ENCODE data around the gene SOHLH1. TPM values are rescaled to one million over a fixed set of nuclear protein-coding genes. Genes with fewer than 3 reads are reported as not detected.

Gene SOHLH1
- total and polyA plus RNA-seq, 3 donors from 2014 or later: 18.4 to 32.7 (median 18.7) TPM

- Histone ChIP-seq H3K27me3 (no peaks in the 10 kb centered on the region), H3K9me3 (no peaks in the 10 kb centered on the region), H3K27ac (no peak overlapping the region), H3K4me3 (no peak overlapping the region), H3K36me3 (ENCODE audit: low read depth, missing control alignments) (no peaks in the 10 kb centered on the region), H3K4me1 (no peaks in the 10 kb centered on the region)
- 88% methylated on average over 12 of the region's 12 CpGs; no CpG with 5 or more reads in 1 of the 2 donors for WGBS, 2 donors
- no peak for DNase-seq
- intact Hi-C loops (cut with DNase I; ENCODE audit: low total_unique reads): no loop called here
- TF ChIP-seq POLR2A (IDR thresholded peaks at IDR 0.05): no peak
- no peak for TF ChIP-seq CTCF (IDR thresholded peaks at IDR 0.05)
Measured at GRCh38 chr9:135695642-135696041, 3.6 kb downstream of the SOHLH1 start.

DNA sequence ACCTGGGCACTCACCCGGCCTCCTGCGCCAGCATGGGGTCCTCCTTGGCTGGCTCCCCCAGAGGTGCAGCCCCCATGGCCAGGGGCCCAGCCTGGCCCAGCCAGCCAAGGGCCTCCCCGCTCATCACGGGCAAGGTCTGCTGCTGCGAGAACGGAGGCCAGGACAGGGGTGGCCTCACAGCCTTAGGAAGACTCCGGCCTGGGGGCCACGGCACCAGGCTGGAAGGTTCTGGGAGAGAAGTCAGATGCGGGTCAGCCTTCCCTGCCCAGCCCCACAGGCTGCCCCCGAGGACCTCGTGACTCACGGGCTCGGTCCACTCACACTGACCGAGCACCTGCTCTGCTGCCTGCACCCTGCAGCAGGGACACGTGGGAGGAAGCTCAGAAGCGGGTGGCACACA lies 4.2 kb downstream of the SOHLH1 start:
- no peaks in the 10 kb centered on the region for H3K36me3 ChIP-seq (ENCODE audit: low read depth, missing control alignments)
- H3K9me3 ChIP-seq: no peaks in the 10 kb centered on the region
- no peaks in the 10 kb centered on the region for H3K4me1 ChIP-seq
- DNase-seq: no peak
- H3K27me3 ChIP-seq: no peaks in the 10 kb centered on the region
- intact Hi-C loops (cut with DNase I; ENCODE audit: low total_unique reads): no loop called here
- WGBS, 2 donors: 83 to 100% methylated on average over 2 to 7 of the region's 16 CpGs
- no peak overlapping the region for H3K27ac ChIP-seq
- H3K4me3 ChIP-seq: no peak overlapping the region
- no peak for TF ChIP-seq POLR2A (IDR thresholded peaks at IDR 0.05)

DNA sequence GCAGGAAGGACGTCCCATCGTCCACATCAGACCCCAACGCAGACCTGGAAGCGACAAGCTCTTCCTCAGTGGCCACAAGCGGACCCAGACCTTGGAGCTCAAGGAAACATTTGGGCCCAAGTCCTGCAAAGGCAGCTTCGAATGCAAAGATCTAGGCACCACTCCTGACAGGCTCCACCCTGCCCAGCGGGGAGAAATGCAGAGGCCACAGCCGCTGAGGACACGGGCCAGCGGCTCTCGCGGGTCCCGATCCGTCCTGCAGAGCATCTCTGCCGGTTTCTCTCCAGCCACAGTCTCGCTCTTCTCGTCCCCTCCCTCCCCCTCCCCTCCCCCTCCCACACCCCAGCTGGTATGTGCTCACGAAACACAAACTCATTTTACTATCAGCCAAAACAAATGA lies 4.9 kb downstream of the SOHLH1 start:
- WGBS, 2 donors: 72 to 73% methylated on average over 18 of the region's 18 CpGs
- no peaks in the 10 kb centered on the region for H3K4me1 ChIP-seq

DNA sequence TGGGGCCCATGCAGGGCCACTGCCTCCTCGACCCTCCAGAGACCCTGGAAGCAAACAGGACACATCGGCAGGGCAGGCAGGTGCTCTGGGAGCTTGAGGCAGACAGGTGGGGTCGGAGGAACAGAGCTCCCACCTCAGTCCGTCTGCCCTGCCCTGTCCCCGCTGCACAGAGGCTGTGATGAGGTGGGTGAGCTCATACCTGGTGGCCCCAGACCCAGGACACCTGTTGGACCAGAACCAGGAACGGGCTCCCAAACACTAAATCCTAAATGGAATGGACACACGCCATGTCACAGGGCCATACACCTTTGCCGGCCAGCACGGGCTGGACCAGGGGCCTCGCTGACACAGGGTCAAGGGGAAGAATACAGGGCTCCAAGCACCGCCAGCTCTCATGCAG lies 5.5 kb downstream of the SOHLH1 start:
- intact Hi-C loops (cut with DNase I; ENCODE audit: low total_unique reads): no loop called here
- no peak for DNase-seq
- Histone ChIP-seq H3K27ac (no peak overlapping the region), H3K27me3 (no peaks in the 10 kb centered on the region), H3K36me3 (ENCODE audit: low read depth, missing control alignments) (no peaks in the 10 kb centered on the region), H3K4me1 (no peaks in the 10 kb centered on the region), H3K9me3 (no peaks in the 10 kb centered on the region), H3K4me3 (no peak overlapping the region)
- TF ChIP-seq POLR2A (IDR thresholded peaks at IDR 0.05) (no peak), CTCF (IDR thresholded peaks at IDR 0.05) (no peak)
- 90 to 100% methylated on average over 1 to 11 of the region's 11 CpGs for WGBS, 2 donors

More for the DNA sequence above, 4.9 kb downstream of the SOHLH1 start:
- no peak overlapping the region for H3K27ac ChIP-seq
- no peak for DNase-seq
- no peak overlapping the region for H3K4me3 ChIP-seq
- no peaks in the 10 kb centered on the region for H3K9me3 ChIP-seq
- intact Hi-C loops (cut with DNase I; ENCODE audit: low total_unique reads): no loop called here
- TF ChIP-seq CTCF (IDR thresholded peaks at IDR 0.05): no peak
- TF ChIP-seq POLR2A (IDR thresholded peaks at IDR 0.05): no peak
- H3K27me3 ChIP-seq: no peaks in the 10 kb centered on the region
- no peaks in the 10 kb centered on the region for H3K36me3 ChIP-seq (ENCODE audit: low read depth, missing control alignments)

DNA sequence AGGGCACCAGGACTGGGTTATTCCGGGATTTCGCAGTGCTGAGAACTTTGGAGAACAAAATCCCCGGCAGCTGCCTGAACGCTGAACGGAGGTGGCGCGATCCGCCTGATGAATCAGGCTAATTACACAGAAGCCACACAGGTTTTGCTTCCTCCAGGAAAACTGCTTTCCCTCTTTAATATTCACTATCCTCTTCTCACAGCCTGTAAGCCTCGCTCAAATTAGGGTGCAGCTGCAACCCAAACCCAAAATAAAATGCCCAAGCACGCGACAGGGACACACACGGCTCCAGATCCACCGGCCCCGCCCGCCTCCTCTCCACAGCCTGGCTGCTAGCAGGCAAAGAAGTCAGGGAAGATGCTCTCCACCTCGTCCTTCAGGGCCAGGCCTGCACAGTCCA lies 6.0 kb downstream of the SOHLH1 start:
- no peaks in the 10 kb centered on the region for H3K9me3 ChIP-seq
- no peaks in the 10 kb centered on the region for H3K27me3 ChIP-seq
- no peak overlapping the region for H3K4me3 ChIP-seq
- 87 to 89% methylated on average over 15 to 16 of the region's 16 CpGs for WGBS, 2 donors
- no peak overlapping the region for H3K27ac ChIP-seq
- no peak for DNase-seq
- no peaks in the 10 kb centered on the region for H3K4me1 ChIP-seq
- H3K36me3 ChIP-seq (ENCODE audit: low read depth, missing control alignments): no peaks in the 10 kb centered on the region
- TF ChIP-seq CTCF (IDR thresholded peaks at IDR 0.05): no peak
- no peak for TF ChIP-seq POLR2A (IDR thresholded peaks at IDR 0.05)
- intact Hi-C loops (cut with DNase I; ENCODE audit: low total_unique reads): no loop called here
